Subcutaneous adipose tissue (tissue), 4 donors: ENCODE data around the gene SLC2A4RG. TPM values are rescaled to one million over a fixed set of nuclear protein-coding genes. Genes with fewer than 3 reads are reported as not detected.

Experiments used
- CTCF ChIP-seq: fragments of 450-650 bp; IDR thresholded peaks from one replicate; pipeline ENCODE4 v1.5.1; 2016; ENCODE audit warnings: low read depth, mild to moderate bottlenecking, control low read depth, antibody characterized with exemption, moderate library complexity
- total RNA-seq, 4 donors: library from RNA; depleted of rRNA; stranded (reverse); fragments of >200 nt; gene quantifications; one replicate each; pipeline ENCODE4 v1.1.0, GENCODE V29; 2016

The SLC2A4RG gene
- total RNA-seq, 4 donors from 2014 or later = 8.6 to 126 (median 28.9) TPM

DNA sequence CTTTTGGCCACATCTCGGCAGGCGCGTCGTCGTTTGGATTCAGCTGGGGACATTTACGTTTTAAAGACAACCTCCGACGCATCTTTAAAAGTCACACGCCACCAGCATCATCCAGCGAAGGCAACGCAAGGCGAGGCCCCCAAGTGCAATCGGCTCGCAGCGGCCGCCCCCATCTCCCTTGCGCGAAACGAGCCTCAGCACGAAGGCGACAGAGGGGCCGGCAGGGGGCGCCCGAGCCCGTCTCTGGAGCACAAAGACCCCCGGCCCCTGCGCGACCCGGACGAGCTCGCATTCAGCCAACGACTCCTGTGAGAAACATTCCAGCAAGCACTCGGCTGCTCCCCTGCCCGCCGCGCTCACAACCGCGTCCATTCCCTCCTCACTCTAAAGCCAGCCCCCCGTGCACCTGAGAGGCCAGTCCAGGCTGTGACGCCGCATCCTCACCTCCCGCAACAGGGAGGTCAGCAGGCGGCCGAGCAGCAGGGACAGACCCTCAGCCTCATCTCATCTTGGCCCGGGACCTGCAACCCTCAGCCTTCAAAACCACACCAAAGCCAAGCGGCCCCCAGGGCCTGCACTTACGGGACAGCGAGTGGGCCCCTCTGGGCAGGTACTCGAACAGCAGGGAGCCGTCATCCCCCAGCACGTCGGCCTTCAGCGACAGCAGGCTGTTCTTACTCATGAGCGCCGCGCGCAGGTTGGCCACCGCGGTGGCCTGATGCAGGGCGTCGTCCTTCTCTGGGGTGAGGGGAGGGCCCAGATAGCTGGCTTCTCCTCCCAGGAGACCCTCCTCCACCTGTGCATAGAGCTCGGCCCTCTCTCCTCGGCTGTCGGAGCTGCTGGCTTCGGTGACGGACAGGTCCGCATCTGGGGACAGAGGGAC, 35.8 kb downstream of the SLC2A4RG start:
- TF ChIP-seq CTCF = no peak

- TF ChIP-seq CTCF = no peak
Observed at GRCh38 chr20:63777614-63778013, 38.0 kb downstream of the SLC2A4RG start.

- TF ChIP-seq CTCF = no peak
Observed at GRCh38 chr20:63778034-63778752, 38.6 kb downstream of the SLC2A4RG start.

DNA sequence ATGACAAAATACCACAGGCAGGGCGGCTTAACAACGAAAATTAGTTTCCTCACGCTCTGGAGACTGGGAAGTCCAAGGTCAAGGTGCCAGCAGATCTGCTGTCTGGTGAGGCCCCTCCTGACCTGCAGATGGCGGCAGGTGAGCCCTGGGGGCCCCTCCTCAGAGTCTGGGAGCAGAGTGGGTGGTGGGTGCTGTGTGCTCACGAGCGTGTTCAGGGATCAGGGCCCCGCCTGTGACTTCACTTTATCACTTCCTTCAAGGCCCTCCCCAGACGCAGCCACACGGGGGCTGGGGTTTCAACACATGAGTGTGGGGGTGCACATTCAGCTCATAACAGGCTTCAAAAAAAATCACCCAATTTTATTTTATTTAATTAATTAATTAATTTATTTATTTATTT, 39.3 kb downstream of the SLC2A4RG start:
- TF ChIP-seq CTCF = no peak

GRCh38 chr20:63781181-63781580, 41.6 kb downstream of the SLC2A4RG start:
- TF ChIP-seq CTCF = no peak

GRCh38 chr20:63782051-63782471, 42.5 kb downstream of the SLC2A4RG start:
- no peak for TF ChIP-seq CTCF

- TF ChIP-seq CTCF = no peak
Observed at GRCh38 chr20:63782521-63782971, 43.0 kb downstream of the SLC2A4RG start.
